PC-3 (cell line): Measurements from ENCODE around the gene VWA3B.

Source experiments
- CTCF ChIP-seq: fragments of 300-600 bp; sonication (generic); conservative IDR thresholded peaks from 2 replicates; pipeline ENCODE4 v1.5.1; 2017; ENCODE audit warnings: antibody characterized with exemption, low read depth, mild to moderate bottlenecking, low read length
- EZH2 ChIP-seq: fragments of 300-600 bp; sonication (generic); IDR thresholded peaks from one replicate; pipeline ENCODE4 v1.6.1; 2017; ENCODE audit warnings: antibody characterized with exemption, mild to moderate bottlenecking, low read length; ENCODE audit not compliant: unreplicated experiment

GRCh38 chr2:98067160-98067559, 19.8 kb upstream of the VWA3B start:
- no peak for TF ChIP-seq CTCF
- no peak for TF ChIP-seq EZH2
